Stimulated activated naive CD4-positive, alpha-beta T cell (primary cell): ENCODE measurements around the gene ZNF385D.

Source experiments
- DNase-seq, 6 experiments: peaks; one replicate each; lab custom pipeline; 2025; lab: John Stamatoyannopoulos, UW

Gene ZNF385D, protein sequence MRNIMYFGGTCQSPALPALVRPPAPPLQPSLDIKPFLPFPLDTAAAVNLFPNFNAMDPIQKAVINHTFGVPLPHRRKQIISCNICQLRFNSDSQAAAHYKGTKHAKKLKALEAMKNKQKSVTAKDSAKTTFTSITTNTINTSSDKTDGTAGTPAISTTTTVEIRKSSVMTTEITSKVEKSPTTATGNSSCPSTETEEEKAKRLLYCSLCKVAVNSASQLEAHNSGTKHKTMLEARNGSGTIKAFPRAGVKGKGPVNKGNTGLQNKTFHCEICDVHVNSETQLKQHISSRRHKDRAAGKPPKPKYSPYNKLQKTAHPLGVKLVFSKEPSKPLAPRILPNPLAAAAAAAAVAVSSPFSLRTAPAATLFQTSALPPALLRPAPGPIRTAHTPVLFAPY

DNA sequence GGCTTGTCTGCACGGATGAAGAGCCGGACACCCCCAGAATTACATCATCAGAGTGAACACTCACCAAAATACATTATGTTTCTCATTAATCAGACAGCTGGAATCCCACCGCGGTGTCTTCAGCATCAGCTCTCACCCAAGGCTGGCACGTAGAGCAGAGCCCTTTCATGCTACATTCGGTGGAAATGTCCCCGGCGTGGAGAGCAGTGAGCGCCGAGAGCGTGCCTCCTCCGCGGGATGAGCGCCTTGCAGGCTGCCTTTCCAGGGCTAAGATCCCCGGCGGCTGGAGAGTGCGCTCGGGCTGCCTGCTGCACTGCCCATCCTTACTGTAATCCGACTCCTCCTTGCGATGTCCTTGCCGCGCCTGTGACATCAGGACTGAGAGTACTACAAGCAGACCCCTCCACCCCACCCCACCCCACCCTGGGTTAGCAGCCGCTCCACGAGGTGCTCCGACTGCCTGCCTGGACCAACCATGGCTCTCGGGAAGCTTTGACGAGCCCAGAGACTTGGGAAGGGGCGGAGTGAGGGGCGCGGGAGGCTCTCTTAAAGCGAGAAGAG, at the start of gene ZNF385D:
TSS of gene ZNF385D (minus strand) at position 380 of the 561 bp plus-strand sequence. CDS start at position 86, 294 bp downstream.
- no peak for DNase-seq

DNA sequence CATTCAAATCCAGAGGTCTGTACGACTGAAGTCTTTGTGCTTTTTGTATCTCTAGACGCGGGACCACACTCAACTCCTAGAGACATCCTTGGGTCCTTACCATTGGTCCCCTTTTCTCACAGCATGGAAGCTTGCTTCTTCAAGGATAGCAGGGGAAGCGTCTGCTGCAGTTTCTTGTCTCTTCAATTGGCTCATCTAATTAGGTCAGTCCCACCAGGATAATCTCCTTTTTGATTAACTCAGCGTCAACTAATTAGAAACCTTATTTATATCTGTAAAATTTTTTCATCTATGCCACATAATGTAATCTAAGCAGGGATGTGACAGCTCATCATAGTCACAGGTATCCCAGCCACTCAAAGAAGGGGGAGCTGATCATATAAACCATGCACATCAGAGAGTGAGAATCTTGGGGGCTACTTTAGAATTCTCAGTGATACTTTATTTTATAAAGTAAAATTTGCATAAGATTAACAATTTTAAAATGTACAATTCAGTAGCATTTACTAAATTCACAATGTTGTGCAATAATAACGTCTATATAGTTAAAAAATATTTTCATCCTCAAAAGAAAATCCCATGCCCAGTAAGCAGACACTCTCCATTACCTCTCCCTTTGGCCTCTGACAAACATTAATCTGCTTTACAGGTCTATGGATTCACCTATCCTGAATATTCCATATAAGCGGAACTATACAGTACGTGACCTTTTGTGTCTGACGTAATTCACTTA, 47.5 kb upstream of the ZNF385D start:
- DNase-seq: no peak

DNA sequence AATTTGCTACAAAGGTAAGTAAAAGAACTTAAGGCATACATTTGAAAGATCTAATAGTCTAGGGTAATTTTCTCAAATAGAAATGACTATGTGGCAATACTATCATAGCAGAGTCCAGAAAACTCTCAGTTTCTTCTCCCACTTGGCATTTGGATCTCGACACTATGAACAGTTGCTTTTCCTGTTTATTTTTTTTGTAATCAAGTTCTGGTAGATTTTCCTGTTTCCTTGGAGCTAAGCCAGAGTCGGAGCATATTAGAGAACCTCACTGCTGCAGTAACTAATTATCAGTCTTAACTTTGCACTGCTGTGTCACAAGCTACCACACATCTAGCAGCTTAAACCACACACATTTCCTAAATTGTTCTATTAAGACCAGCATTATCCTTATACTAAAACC, 44.9 kb upstream of the ZNF385D start:
- no peak for DNase-seq

DNA sequence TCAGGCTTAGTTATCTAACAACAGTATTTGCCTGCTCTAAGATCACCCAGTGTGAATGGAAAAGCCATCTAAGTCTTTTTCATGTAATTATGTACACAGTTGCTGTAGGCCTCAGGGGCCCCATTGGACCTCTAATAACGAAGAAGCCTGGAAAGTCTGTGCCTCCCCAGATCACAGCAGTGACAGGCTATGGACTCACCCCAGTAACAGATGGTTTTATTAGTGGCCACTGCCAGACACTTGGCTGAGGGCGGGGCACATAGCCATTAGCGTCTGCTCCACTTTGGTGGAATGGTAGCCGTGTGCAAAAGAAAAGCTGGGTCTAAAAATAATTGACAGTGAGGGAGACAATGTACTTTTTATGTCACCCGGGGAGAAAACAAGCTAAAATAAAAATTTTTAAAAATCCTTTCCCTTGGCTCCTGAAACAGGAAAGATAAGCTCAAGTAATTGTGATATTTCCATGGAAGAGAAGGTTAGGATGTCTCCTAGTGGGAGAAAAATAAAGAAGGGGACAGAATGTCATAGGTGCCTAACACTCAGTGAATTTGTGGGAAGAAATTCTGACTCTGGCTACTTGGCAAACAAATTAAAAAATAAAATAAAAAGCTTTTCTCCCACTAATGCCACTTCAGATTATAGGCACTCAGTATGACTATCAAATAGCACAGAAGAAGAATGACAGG, 44.3 kb upstream of the ZNF385D start:
- no peak for DNase-seq

DNA sequence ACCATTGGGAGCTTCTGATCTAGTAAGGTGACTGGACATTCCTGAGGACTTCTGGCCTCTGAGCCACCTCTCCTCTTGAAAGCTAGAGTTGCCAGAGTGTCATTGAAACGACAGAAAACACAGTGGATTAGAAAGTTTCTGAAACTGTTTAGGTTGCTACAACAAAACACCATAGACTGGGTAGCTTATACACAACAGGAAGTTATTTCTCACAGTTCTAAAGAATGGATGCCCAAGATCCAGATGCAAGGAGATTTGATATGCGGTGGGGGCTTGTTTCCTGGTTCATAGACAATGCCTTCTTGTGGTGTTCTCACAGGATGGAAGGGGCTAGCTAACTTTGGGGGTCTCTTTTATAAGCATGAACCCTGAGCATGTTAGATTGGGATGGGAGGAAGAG, 43.3 kb upstream of the ZNF385D start:
- DNase-seq: no peak

DNA sequence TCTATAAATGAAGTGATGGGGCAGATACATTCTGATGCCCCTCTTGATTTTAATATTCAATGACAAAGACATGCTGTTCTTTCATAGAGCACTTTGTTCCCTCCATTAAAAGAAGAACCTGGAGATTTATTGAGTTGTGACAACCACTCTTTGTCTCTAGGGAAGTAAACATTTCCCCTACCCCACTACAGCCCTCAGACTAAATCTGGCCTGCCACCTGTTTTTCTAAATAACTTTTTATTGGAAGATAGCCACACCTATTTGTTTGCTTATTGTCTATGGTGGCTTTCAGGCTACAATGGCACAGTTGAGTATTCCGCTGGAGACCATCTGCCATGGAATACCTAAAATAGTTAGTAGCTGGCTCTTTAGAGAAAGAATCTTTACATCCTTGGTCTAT, 41.2 kb upstream of the ZNF385D start:
- DNase-seq: no peak

DNA sequence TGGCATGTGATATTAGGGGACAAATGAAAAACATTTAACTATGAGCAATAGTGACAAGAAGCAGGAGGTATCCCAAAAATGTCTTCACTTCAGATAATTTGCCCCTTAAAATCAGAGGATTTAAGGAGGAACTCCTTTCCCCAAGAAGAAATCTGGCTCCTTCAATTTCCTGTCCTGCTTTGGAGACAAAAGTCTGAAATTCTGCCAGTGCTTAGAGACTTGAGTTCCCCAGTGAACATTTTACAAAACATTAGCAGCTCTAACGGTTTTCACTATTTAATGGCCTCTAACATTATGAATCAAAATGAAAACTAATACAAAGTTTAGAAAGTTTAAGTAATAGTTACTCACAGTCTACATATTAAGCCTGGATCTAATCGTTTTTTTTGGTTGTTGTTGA, 40.3 kb upstream of the ZNF385D start:
- no peak for DNase-seq

DNA sequence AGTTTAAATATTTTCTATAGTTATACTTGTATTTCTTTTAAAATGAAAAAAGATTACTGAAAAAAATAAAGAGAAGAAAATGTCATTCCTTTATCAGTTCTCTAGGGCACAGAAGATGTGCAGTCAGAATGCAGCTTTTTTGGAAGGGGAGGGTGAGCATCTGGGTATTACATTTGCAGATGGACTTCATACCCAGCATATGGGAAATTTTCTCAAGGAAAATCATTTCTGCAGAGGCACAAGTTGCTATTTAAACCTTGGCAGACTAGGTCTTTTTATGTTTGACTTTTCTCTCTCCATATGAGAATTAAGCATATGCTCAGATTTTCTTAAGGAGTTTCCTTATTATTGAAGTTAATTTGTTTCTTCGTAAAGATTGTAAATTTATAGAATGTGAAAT, 39.5 kb upstream of the ZNF385D start:
- no peak for DNase-seq

DNA sequence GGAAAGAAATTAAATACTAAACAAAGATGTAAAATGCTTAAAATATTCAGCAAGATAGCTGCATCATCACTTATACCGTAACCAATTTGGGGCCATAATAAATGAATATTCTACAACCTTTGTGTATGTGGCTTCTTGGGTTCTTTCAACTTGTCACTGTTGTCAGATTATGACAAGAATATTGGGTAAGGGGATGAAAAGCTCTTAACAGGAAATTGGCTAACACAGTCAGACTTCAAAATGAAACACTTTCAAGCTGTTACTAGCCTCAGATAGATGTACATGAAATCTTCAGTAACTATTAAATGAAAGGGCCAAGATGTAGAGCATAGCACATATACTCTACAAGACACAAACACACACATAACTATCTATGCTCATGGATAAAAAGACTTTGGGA, 38.7 kb upstream of the ZNF385D start:
- DNase-seq: no peak

DNA sequence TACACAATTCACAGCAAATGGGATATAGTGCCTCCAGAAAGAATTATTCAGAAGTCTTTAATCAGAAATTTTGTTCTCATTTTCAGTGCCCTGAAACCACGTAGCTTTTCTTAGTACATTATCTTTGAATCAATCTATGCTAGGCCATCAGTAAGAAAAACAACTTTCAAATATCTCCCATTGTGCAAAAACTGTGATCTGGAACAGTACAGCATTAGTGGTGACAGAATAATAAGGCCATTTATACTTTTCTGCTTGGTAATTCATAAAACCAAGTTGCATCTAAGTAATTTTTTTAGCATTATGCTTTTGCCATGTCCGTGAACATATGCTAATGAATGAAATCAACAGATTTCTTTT, 35.4 kb upstream of the ZNF385D start:
- no peak for DNase-seq

DNA sequence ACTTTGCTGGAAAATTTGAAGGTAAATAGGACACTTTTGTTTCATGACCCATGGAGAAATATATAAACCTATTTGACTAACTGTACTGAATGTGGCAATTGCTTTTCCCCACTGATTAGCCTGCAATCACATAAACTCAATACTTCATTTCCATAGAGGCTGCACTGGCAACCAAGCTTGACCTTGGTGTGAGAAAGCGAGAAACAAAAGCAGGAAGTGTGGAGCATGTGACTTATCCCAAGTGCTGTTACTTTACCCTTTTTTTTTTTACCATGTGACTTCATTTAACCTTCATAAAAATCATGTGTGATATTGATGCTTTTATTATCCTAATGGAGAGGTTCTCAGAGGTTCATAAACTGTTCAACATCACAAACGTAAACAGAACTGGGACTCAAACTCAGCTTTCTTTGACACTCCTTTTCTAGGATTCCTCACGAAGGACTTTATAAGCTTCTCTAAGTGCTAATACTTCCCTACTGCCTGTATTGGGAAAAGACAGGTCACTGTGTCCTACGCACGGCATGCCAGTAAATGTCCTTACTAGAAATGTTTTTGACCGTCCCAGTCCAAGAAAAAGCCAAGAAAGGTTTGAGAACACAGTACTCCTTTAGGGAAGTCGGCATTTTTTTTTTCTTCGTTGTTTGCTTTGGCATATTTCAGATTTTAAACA, 34.9 kb upstream of the ZNF385D start:
- no peak for DNase-seq

DNA sequence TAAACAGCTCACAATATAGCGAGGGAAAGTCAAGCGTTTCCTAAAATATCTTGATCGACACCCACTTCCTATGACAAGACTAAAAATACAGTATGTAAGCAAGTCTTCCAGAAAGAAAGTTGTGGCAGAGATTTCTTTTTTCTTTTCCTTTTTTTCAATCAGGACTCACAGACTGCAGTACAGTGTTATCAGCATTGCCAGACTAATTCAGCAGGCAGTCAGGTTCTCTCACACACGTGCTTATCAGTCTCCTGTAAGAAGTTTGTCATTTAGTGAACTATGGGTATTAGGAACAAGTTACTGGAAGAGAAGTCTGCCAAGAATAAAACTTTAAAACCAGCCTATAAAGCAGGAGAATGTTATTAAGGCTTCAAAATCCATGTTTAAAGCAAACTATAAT, 32.8 kb upstream of the ZNF385D start:
- no peak for DNase-seq

DNA sequence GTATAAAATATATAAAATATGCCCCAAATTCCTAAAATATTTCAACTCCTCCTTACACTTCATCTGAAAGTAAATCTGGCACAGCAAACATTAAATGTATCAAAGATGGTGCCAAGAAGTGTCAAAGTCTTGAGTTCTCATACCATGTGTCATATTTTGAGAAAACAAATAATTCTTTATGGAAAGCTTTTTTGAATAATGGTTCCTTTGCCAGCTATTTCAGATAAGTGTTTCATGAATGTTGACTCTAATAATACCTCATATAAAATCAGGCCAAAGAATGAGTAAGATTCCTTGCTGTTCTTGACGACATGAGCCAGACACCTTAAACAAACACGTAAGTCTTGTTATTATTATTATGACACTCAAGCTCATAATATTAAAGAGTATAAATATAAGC, 30.3 kb upstream of the ZNF385D start:
- no peak for DNase-seq

DNA sequence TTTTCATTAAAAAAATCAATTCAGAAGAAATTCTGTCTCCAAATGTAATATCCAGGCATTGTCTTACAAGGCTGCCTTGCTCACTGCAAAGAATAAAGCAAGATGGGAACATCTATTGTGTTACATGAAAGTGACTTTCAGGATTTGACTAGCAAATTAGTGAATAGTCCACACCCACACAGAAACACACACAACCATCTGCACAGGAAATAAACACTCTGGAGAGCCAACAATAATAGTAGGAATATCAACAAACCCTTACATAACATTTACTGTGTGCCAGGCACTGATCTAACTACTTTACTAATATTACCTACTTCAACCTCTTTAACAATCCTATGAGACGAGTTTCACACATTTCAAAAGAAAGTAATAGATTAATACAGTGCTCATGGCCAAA, 28.9 kb upstream of the ZNF385D start:
- no peak for DNase-seq

DNA sequence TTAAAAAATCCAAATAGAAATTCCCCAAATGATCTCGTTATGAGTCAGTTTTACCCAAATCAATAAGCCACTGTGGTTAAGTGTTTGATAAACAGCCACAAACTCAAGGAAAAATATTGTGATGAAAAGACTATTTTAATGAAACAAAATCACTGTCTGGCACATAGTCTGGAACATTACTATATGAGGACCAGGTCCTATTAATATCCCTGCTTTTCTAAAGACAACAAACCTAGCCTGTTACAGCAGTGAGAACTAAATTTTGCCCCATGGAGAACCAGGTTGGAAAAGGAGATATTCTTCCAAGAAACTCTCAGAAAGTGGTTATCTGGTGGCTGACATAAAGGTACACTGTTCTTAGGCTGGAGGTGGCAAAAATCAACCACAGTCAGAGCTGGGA, 27.7 kb upstream of the ZNF385D start:
- no peak for DNase-seq

DNA sequence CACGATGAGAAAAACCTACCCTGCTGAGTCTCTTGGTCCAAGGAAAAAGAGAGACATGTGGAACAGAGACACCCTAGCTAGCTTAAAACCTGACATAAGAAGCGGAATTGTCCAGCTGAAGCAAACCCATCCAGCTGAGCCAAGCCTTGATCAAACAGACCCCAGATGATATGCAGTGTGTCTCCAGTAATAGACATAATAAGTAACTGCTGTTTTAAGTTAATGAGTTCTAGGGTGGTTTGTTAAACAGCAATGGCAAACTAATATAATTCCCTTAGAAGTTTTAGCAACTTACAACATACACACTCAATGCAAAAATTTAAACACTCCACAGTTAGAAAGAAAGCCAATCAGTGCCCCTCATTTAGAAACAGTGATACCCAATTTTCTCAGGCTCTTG, 26.8 kb upstream of the ZNF385D start:
- DNase-seq: no peak

DNA sequence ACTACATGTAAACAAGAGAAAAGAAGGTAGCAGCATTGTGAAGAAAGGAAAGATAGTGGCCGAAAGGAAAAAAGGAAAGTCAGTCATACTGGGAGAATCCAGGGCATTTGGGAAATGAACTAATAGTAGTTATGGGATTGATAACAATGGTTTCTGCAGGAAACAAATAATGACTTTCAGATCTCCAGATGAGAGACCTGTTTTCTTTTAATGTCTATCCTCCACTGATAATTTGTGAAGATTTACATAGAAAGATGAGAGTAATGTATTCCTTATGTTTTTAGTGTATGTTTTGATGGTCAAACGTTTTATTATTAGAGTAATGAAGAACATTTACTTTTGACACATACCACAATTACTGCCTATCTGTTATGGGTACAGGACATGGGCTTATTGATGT, 15.0 kb upstream of the ZNF385D start:
- no peak for DNase-seq

DNA sequence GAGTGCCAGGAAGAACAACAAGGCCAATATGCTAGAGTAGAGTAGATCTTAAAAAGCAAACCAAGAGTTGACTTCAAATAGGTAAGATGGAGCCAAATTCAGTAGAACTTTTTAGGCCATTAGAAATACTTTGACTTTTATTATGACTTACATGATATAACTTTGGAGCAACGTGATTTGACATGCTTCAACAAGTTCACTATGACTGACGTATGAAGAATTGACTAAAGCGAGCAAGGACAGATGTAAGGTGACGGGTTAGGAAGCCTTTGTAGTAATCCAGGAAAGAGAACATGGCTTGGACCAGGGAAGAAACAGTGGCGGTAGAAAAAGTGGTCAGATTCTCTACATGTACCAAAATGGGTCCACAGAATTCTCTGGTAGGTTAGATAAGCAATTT, 4.9 kb upstream of the ZNF385D start:
- DNase-seq: no peak

DNA sequence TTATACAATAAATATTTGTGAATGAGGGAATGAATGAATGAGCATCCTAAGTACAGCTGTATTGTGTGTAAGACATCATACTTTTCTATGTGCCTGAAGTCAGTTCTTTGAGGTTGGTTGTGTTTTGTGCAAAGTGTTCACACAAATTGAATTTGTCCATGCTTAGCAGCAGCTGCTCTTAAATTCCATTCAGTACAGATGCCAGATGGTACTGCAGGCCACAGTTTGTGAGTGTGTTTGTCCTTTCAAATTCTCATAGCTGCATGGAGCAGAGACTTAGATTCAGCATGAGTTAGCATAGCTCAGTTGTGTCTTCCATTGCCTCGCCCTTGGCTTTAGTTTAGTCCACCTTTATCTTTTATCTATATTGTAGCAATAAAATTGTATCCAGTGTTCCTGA, 3.8 kb upstream of the ZNF385D start:
- DNase-seq: no peak

DNA sequence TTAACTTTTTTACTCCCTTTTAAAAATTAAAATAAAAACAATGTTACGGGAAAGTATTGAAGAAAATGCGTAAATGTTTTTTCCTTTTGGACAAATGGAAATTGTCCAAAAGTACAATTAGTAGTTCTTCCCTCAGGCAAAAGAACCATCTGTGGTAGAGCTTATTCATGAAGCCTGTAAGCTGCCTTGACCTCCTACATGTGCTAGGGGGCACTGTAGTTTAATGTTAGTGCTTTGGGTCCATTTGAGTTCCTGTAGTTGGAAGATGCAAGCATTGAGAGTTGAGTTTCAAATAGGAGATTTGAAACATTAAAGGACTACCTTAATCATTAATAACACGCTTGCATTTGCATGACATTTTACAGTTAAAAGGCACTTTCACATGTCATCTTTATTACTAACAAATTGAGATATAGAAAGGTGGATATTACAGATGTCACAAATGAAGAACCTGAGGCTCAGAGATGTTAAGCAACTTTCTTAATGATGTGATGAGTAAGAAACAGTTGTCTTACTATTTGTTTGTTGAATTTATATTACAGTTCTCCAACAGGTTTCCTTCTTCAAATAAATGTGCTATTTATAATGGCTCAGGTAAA, 1.8 kb upstream of the ZNF385D start:
- DNase-seq: no peak

DNA sequence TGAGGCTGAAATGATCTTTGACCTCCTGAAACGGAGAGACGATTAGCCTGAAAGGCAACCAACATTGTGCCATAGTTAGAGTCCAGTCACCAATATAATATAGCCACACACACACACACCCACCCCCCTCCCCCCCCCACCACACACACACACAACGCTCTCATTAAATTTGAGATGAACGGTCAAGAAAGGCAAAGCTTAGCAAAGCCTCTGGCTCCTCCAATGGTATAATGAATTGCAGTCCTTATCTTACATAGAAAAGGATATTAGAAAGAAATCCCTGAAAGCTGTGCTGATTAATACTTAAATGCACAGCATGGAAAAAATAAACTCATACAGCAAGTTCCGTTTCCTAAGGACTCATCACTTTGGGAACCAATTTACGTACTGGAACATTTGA, 876 bp upstream of the ZNF385D start:
- no peak for DNase-seq
